HEK293 (cell line): ENCODE results near the gene STAB2.

Experiments used
- TCF7L2 ChIP-seq: IDR thresholded peaks from 2 replicates; pipeline ENCODE4 v1.6.1; 2011; ENCODE audit warnings: low read depth, mild to moderate bottlenecking, inconsistent platforms, low read length, moderate library complexity, borderline replicate concordance
- YY1 ChIP-seq: fragments of 450-650 bp; formaldehyde crosslinking; IDR thresholded peaks from 2 replicates; pipeline ENCODE4 v1.5.1; 2018; ENCODE audit warnings: missing biosample characterization, missing genetic modification characterization
- ZBTB20 ChIP-seq: fragments of 450-650 bp; formaldehyde crosslinking; IDR thresholded peaks from 2 replicates; pipeline ENCODE4 v1.5.1; 2016; ENCODE audit warnings: missing biosample characterization, missing genetic modification characterization
- ZBTB7A ChIP-seq: fragments of 450-650 bp; formaldehyde crosslinking; IDR thresholded peaks from 2 replicates; pipeline ENCODE4 v1.5.1; 2016; ENCODE audit warnings: low read depth, missing biosample characterization, missing genetic modification characterization
- ZNF311 ChIP-seq: fragments of 450-650 bp; formaldehyde crosslinking; IDR thresholded peaks from 2 replicates; pipeline ENCODE4 v1.5.1; 2017; ENCODE audit warnings: missing biosample characterization, missing genetic modification characterization, borderline replicate concordance
- TF ChIP-seq, protein P1 (sequence below): fragments of 450-650 bp; formaldehyde crosslinking; IDR thresholded peaks from 2 replicates; pipeline ENCODE4 v1.5.1; 2016; ENCODE audit warnings: missing biosample characterization, missing genetic modification characterization

DNA sequence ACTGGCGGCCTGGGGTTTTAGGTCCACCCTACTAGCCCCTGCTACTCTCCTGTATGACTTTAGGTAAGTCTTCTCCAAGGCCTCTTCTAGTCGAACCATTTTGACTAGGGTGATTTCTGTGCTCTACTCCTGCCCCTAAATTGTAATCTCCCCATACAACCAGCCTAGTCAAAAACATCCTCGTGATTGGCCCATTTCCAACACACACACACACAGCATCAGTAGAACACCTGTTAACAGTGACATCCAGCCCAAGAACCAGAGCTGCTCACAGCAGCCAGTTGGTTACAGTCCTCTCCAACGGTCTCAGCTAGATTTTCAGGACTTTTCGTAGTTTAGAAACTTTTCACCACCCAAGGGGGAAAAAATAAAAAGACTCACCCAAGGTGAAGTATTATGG is 223.0 kb downstream of the STAB2 start:
- TF ChIP-seq TCF7L2 (no peak), ZBTB20 (tag by site-specific recombination) (no peak), YY1 (tag by site-specific recombination) (no peak), ZNF311 (no peak), ZBTB7A (tag by site-specific recombination) (no peak)
- TF ChIP-seq, protein P1, sequence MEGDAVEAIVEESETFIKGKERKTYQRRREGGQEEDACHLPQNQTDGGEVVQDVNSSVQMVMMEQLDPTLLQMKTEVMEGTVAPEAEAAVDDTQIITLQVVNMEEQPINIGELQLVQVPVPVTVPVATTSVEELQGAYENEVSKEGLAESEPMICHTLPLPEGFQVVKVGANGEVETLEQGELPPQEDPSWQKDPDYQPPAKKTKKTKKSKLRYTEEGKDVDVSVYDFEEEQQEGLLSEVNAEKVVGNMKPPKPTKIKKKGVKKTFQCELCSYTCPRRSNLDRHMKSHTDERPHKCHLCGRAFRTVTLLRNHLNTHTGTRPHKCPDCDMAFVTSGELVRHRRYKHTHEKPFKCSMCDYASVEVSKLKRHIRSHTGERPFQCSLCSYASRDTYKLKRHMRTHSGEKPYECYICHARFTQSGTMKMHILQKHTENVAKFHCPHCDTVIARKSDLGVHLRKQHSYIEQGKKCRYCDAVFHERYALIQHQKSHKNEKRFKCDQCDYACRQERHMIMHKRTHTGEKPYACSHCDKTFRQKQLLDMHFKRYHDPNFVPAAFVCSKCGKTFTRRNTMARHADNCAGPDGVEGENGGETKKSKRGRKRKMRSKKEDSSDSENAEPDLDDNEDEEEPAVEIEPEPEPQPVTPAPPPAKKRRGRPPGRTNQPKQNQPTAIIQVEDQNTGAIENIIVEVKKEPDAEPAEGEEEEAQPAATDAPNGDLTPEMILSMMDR: no peak
